Heart left ventricle (tissue), 16 donors: Measurements from ENCODE around the gene GPATCH1. TPM values are rescaled to one million over a fixed set of nuclear protein-coding genes. Genes with fewer than 3 reads are reported as not detected.

ENCODE experiments used
- ATAC-seq, 4 donors: fragments of 200-7000 bp; cut with Tn5 transposase; one replicate each; pipeline ENCODE4 v1.9.1; 2020 to 2022; ENCODE audit warnings: moderate library complexity in 4 of 4, mild to moderate bottlenecking in 3 of 4, moderate number of reproducible peaks in 1 of 4
- DNase-seq, 5 donors: peaks; one replicate each; pipeline ENCODE4 v3.0.0-alpha.2; 2020
- H3K27ac ChIP-seq, 12 donors: fragments of 200-600 bp; sonication (generic) in 4 of 12; one replicate each; pipeline versions ENCODE4 v1.5.0 to v1.8.0; 2016 to 2022; ENCODE audit warnings: mild to moderate bottlenecking in 2 of 12
- H3K27me3 ChIP-seq, 9 donors: fragments of 200-600 bp; sonication (generic) in 2 of 9; one replicate each; pipeline versions ENCODE4 v1.5.1 to v1.8.0; 2016 to 2022; ENCODE audit warnings: mild to moderate bottlenecking in 3 of 9
- H3K36me3 ChIP-seq, 9 donors: fragments of 200-600 bp; sonication (generic) in 2 of 9; one replicate each; pipeline versions ENCODE4 v1.5.0 to v1.8.0; 2018 to 2022; ENCODE audit warnings: mild to moderate bottlenecking in 2 of 9
- H3K4me1 ChIP-seq, 12 donors: fragments of 200-600 bp; sonication (generic) in 4 of 12; one replicate each; pipeline versions ENCODE4 v1.5.0 to v1.8.0; 2016 to 2022; ENCODE audit warnings: mild to moderate bottlenecking in 3 of 12
- H3K4me3 ChIP-seq, 12 donors: fragments of 200-600 bp; sonication (generic) in 4 of 12; one replicate each; pipeline versions ENCODE4 v1.5.0 to v1.8.0; 2017 to 2022; ENCODE audit warnings: mild to moderate bottlenecking in 9 of 12, moderate library complexity in 4 of 12
- H3K9me3 ChIP-seq, 12 donors: fragments of 200-600 bp; sonication (generic) in 4 of 12; one replicate each; pipeline versions ENCODE4 v1.5.0 to v1.8.0; 2016 to 2022; ENCODE audit warnings: mild to moderate bottlenecking in 1 of 12
- POLR2A ChIP-seq, 2 donors: fragments of 450-650 bp; IDR thresholded peaks; one replicate each; pipeline ENCODE4 v1.6.1; 2017; ENCODE audit warnings: antibody characterized with exemption in 2 of 2, mild to moderate bottlenecking in 2 of 2, moderate library complexity in 2 of 2
- WGBS, 4 donors: extraction: QIAGEN DNeasy Blood & Tissue Kit in 2 of 4; methylation state at CpG; one replicate each; pipeline versions ENCODE4 v1.1.5 to v1.1.7; 2013 to 2018; 5-methylcytosine and 5-hydroxymethylcytosine counted together
- intact Hi-C, 10 donors: fragments of 100-400 bp; cut with DNase I; formaldehyde crosslinking; loops; one replicate each; pipeline versions ENCODE4 v1.11.1 to v1.14.2; 2022
- polyA plus RNA-seq, 2 donors: library from polyadenylated mRNA; stranded (reverse); fragments of 200-250 nt; gene quantifications; one replicate each; pipeline ENCODE4 v1.2.3, GENCODE V29; 2013
- total RNA-seq, 9 donors: library from RNA; depleted of rRNA in 2 of 9; stranded (reverse); fragments of >200 nt in 2 of 9; fragmentation: NEBNext Ultra II Directional in 3 of 9; extraction: Animal tissue kit (Norgen Biotek cat#: 25700) in 3 of 9; gene quantifications; one replicate each; pipeline versions ENCODE4 v1.1.0 to v1.2.4, GENCODE V29; 2016 to 2023
- TF ChIP-seq, protein P1 (sequence below), 12 donors: fragments of 200-600 bp; sonication (generic) in 4 of 12; IDR thresholded peaks; one replicate each; pipeline versions ENCODE4 v1.5.0 to v1.8.0; 2018 to 2022; ENCODE audit warnings: antibody characterized with exemption in 12 of 12, mild to moderate bottlenecking in 5 of 12
- donor health status: ischemic (EF 13 %, LVEDD 7.1; RV severe dilation, severe dysfunction).
- donor health status: healthy with polysubstance abuse.
- donor health status: DM: no; HTN: yes; CAD: no.
- donor health status: DM: no; HTN: no; CAD: no.
- donor health status: ischemic (EF 25% LVEDD 6.9; RV normal size, moderate dysfunction).
- donor health status: ischemic (EF 25% LVEDD 5.7; RV mildly dilated, moderate dysfunction).
- donor health status: healthy.
- donor health status: DM: yes; HTN: yes; CAD: no.
- donor health status: ischemic (EF 35%, LVEDD 5.7; RV mildly dilated, moderate dysfunction).
- donor health status: nonischemic (EF 11% LVEDD 7.7; RV severe dilation, severe dysfunction).
- donor health status: DM: yes; HTN: yes; CAD: no.
- donor health status: PGD.
- donor health status: ischemic (EF 29% LVEDD 5.4; RV normal size, mild dysfunction).
- donor health status: nonischemic (EF 23%, LVEDD 6.1; RV moderate dilation, normal function).

Gene GPATCH1
- total and polyA plus RNA-seq, 11 donors: 3.3 to 6.7 (median 5.3) TPM

DNA sequence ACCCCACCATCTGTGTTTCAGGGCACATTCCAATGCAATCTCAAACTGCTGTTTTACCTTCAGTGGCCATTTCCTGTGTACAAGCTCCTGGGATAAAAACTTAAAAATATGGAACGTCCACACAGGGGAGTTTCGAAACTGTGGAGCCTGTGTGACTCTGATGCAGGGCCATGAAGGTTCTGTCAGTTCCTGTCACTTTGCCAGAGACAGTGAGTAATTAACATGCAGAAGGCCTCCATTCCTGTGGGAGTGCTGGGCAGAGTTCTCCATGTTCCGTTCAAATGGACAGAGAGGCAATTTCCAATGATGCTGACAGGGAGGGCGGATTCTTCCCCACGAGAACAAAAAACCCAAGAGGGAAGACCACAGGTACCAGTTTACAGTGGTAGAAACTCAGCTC is 75.4 kb downstream of the GPATCH1 start:
- H3K9me3 ChIP-seq: no peaks in the 10 kb centered on the region
- no peak overlapping the region for H3K4me3 ChIP-seq
- DNase-seq: no peak
- no peak for TF ChIP-seq POLR2A (IDR thresholded peaks at IDR 0.05)
- TF ChIP-seq, protein P1, sequence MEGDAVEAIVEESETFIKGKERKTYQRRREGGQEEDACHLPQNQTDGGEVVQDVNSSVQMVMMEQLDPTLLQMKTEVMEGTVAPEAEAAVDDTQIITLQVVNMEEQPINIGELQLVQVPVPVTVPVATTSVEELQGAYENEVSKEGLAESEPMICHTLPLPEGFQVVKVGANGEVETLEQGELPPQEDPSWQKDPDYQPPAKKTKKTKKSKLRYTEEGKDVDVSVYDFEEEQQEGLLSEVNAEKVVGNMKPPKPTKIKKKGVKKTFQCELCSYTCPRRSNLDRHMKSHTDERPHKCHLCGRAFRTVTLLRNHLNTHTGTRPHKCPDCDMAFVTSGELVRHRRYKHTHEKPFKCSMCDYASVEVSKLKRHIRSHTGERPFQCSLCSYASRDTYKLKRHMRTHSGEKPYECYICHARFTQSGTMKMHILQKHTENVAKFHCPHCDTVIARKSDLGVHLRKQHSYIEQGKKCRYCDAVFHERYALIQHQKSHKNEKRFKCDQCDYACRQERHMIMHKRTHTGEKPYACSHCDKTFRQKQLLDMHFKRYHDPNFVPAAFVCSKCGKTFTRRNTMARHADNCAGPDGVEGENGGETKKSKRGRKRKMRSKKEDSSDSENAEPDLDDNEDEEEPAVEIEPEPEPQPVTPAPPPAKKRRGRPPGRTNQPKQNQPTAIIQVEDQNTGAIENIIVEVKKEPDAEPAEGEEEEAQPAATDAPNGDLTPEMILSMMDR (IDR thresholded peaks at IDR 0.05): no peak
- H3K4me1 ChIP-seq: peaks cover 0 to 9% (median 0%) of the 10 kb centered on the region in 12 donors
- H3K36me3 ChIP-seq: no peaks in the 10 kb centered on the region
- intact Hi-C loops: no loop called here
- ATAC-seq: no peak
- no peak overlapping the region for H3K27ac ChIP-seq
- peaks cover 0 to 3% (median 0%) of the 10 kb centered on the region in 9 donors for H3K27me3 ChIP-seq
- 59 to 74% (median 69%) methylated on average over 5 of the region's 5 CpGs for WGBS, 4 donors

DNA sequence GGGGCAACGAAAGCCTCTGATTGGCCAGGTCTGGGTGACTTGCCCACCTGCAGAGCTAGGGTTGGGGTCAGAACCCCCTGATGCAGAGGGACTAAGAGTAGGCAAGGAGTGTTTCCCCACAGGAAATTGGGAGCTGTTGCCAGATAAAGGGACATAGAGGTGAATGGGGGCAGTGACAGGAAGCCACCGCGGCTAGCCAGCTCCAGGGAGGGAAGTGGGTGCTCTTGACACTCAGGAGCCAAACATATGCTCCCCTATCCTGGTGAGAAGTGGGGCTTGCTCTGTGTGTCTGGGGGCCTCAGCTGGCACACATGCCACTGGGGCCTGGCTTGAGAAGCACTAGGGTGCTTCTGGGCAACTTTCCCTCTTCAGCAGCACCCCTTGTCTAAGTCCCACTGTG is 76.9 kb downstream of the GPATCH1 start:
- no peaks in the 10 kb centered on the region for H3K9me3 ChIP-seq
- H3K4me1 ChIP-seq: peaks cover 0 to 9% (median 0%) of the 10 kb centered on the region in 12 donors
- ATAC-seq: no peak
- intact Hi-C loops: no loop called here
- no peak for DNase-seq
- H3K27me3 ChIP-seq: no peaks in the 10 kb centered on the region
- 61 to 79% (median 65%) methylated on average over 3 of the region's 3 CpGs for WGBS, 4 donors
- H3K27ac ChIP-seq: no peak overlapping the region
- no peaks in the 10 kb centered on the region for H3K36me3 ChIP-seq
- H3K4me3 ChIP-seq: no peak overlapping the region
- TF ChIP-seq, protein P1 (IDR thresholded peaks at IDR 0.05): no peak
- no peak for TF ChIP-seq POLR2A (IDR thresholded peaks at IDR 0.05)

DNA sequence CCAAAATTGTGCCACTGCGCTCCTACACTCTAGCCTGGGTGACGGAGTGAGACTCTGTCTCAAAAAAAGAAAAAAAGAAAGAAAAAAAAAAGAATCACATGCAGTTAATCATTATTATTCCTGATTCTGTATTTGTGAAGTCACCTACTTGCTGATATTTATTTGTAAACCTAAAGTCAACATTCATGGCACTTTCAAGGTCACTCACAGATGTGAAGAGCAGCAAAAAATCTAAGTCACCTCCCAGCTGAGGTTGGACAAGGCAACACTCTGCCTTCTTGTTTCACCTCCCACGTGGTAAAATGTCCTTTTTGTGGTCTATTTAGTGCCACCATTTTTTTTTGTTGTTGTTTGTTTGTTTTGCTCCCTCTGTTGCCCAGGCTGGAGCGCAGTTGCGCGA is 77.4 kb downstream of the GPATCH1 start:
- intact Hi-C loops: no loop called here
- Histone ChIP-seq H3K4me3 (no peak overlapping the region), H3K4me1 (peaks cover 0 to 9% (median 0%) of the 10 kb centered on the region in 12 donors), H3K27ac (no peak overlapping the region), H3K9me3 (no peaks in the 10 kb centered on the region), H3K36me3 (no peaks in the 10 kb centered on the region), H3K27me3 (no peaks in the 10 kb centered on the region)
- DNase-seq (no peak), ATAC-seq (no peak)
- no peak for TF ChIP-seq POLR2A (IDR thresholded peaks at IDR 0.05)
- TF ChIP-seq, protein P1 (IDR thresholded peaks at IDR 0.05): no peak
- 93 to 95% (median 94%) methylated on average over 6 of the region's 6 CpGs for WGBS, 4 donors

DNA sequence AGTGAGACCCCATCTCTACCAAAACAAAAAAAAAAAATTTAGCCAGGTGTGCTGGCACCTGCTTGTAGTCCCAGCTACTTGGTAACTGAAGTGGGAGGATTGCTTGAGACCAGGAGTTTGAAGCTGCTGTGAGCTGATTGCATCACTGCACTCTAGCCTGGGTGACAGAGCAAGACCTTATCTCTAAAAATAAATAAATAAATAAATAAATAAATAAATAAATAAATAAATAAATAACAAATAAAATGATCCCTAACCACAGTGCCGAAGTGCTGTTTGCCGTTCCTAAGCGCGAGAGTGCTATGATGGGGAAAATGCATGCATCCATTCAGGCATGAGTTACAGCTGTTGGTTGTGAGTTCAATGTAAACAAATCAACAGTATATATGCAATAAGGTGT is 78.2 kb downstream of the GPATCH1 start:
- ATAC-seq (no peak), DNase-seq (no peak)
- Histone ChIP-seq H3K36me3 (no peaks in the 10 kb centered on the region), H3K27ac (no peak overlapping the region), H3K4me1 (peaks cover 0 to 9% (median 0%) of the 10 kb centered on the region in 12 donors), H3K9me3 (no peaks in the 10 kb centered on the region), H3K4me3 (no peak overlapping the region), H3K27me3 (no peaks in the 10 kb centered on the region)
- 84 to 98% (median 97%) methylated on average over 4 of the region's 4 CpGs for WGBS, 4 donors
- intact Hi-C loops: no loop called here
- TF ChIP-seq, protein P1 (IDR thresholded peaks at IDR 0.05): no peak
- no peak for TF ChIP-seq POLR2A (IDR thresholded peaks at IDR 0.05)
